Measurements from ENCODE around the gene SLC25A19.

SLC25A19 gene

DNA sequence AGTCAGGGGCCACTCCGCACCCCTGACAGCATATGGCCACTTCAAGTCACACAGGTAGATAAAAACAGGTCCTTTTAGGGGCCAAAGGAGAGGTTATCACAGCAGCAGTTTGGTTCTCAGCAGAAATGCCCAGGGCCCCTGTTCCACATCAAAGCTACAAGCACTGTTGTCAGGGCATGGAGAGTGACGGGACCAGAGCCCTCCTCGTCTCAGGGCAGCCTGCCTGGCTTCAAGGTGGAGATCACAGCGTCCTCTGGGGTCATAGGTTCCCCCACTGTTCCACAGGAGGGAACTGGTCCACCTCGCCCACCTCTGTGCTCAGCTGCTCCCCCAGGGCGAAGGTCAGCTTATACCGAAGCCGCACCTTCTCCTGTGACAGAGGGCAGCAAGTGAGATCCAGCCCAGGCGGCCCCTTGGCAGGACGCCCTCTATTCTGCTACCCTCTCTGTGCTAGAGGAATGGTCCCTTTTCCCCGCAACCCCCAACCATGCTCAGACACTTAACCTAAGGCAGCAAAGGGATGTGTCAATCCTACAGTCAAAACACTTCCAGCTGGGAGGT lies 51.1 kb downstream of the SLC25A19 start:
- no peak for ATAC-seq
- TF ChIP-seq, protein P1, sequence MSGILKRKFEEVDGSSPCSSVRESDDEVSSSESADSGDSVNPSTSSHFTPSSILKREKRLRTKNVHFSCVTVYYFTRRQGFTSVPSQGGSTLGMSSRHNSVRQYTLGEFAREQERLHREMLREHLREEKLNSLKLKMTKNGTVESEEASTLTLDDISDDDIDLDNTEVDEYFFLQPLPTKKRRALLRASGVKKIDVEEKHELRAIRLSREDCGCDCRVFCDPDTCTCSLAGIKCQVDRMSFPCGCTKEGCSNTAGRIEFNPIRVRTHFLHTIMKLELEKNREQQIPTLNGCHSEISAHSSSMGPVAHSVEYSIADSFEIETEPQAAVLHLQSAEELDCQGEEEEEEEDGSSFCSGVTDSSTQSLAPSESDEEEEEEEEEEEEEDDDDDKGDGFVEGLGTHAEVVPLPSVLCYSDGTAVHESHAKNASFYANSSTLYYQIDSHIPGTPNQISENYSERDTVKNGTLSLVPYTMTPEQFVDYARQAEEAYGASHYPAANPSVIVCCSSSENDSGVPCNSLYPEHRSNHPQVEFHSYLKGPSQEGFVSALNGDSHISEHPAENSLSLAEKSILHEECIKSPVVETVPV (CRISPR knock-in tag; IDR thresholded peaks at IDR 0.05), result no peak
- TF ChIP-seq TCF4 (CRISPR knock-in tag; IDR thresholded peaks at IDR 0.05; ENCODE audit: borderline replicate concordance) (no peak), TSHZ2 (CRISPR knock-in tag; IDR thresholded peaks at IDR 0.05) (no peak), PATZ1 (CRISPR knock-in tag; IDR thresholded peaks at IDR 0.05; ENCODE audit: borderline replicate concordance) (no peak), ZNF8 (CRISPR knock-in tag; IDR thresholded peaks at IDR 0.05) (no peak), CREB5 (CRISPR knock-in tag; IDR thresholded peaks at IDR 0.05; ENCODE audit: low read depth) (no peak), OSR1 (CRISPR knock-in tag; IDR thresholded peaks at IDR 0.05) (no peak), ZFP30 (CRISPR knock-in tag; IDR thresholded peaks at IDR 0.05) (no peak), ESRRG (CRISPR knock-in tag; IDR thresholded peaks at IDR 0.05) (no peak), CSDC2 (CRISPR knock-in tag; IDR thresholded peaks at IDR 0.05) (no peak), GLIS3 (CRISPR knock-in tag; IDR thresholded peaks at IDR 0.05) (no peak), BACH2 (CRISPR knock-in tag; IDR thresholded peaks at IDR 0.05; ENCODE audit: borderline replicate concordance) (no peak), TOX (CRISPR knock-in tag; IDR thresholded peaks at IDR 0.05; ENCODE audit: borderline replicate concordance) (no peak)

- ATAC-seq, result no peak
- TF ChIP-seq PATZ1 (CRISPR knock-in tag; IDR thresholded peaks at IDR 0.05; ENCODE audit: borderline replicate concordance) (no peak), ISL1 (CRISPR knock-in tag; IDR thresholded peaks at IDR 0.05) (no peak), CREB5 (CRISPR knock-in tag; IDR thresholded peaks at IDR 0.05; ENCODE audit: low read depth) (no peak), ARNTL (CRISPR knock-in tag; IDR thresholded peaks at IDR 0.05; ENCODE audit: borderline replicate concordance, low read depth) (no peak), TOX (CRISPR knock-in tag; IDR thresholded peaks at IDR 0.05; ENCODE audit: borderline replicate concordance) (no peak), ZFP3 (CRISPR knock-in tag; IDR thresholded peaks at IDR 0.05) (no peak), PPARA (CRISPR knock-in tag; IDR thresholded peaks at IDR 0.05; ENCODE audit: borderline replicate concordance) (no peak), ZNF565 (CRISPR knock-in tag; conservative IDR thresholded peaks at IDR 0.05; ENCODE audit: low read depth) (no peak), ZNF8 (CRISPR knock-in tag; IDR thresholded peaks at IDR 0.05) (no peak), ZC3H10 (CRISPR knock-in tag; IDR thresholded peaks at IDR 0.05) (no peak), RARB (CRISPR knock-in tag; IDR thresholded peaks at IDR 0.05) (no peak), TSHZ2 (CRISPR knock-in tag; IDR thresholded peaks at IDR 0.05) (no peak)
Measured at GRCh38 chr17:75237100-75238014, 51.9 kb downstream of the SLC25A19 start.

All from SK-N-SH treated with all-trans-retinoic acid at 6 μM for 48 hours (cell line).